GM10248 (cell line): ENCODE measurements around the gene MAOB.
A peak's percentile ranks its signal among the peaks of the same experiment; 100 is the strongest.

ENCODE experiments used
- CTCF ChIA-PET: fragments of 300-600 bp; sonication (Branson Sonifier 250); formaldehyde crosslinking; extraction: SDS; loops from one replicate; lab custom pipeline; 2021; ENCODE audit warnings: antibody characterized with exemption; lab: Yijun Ruan, JAX
- POLR2A ChIA-PET: fragments of 350-650 bp; sonication (Branson Sonifier 250); formaldehyde crosslinking; extraction: SDS; loops from one replicate; lab custom pipeline; 2020; ENCODE audit warnings: antibody characterized with exemption; lab: Yijun Ruan, JAX
- DNase-seq: peaks from one replicate; pipeline ENCODE4 v3.0.0; 2012; ENCODE audit errors: extremely low spot score
- TF ChIP-seq, protein P1 (sequence below): IDR thresholded peaks from 2 replicates; pipeline ENCODE4 v1.5.1; 2012; ENCODE audit warnings: mild to moderate bottlenecking, low read depth; ENCODE audit errors: extremely low read depth, missing control alignments, control extremely low read depth

Gene MAOB

DNA sequence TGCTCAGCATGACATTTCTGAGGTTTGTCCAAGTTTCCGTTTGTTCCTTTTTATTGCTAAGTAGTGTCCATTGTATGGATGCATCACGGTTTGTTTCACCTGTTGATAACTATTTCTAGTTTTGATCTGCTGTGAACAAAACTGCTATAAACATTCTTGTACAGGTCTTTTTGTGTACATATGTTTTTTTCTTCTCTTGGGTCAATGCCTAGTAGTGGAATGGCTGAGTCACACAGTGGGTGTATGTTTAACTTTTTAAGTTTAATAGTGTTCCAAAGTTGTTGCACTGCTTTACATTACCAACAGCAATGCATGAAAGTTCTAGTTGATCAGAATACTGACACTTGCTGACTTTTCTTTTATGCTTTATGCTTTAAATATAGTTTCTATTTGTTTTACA is 76.7 kb downstream of the MAOB start:
- CTCF ChIA-PET, result no interaction called here
- POLR2A ChIA-PET, result no interaction called here
- DNase-seq, result no peak
- TF ChIP-seq, protein P1, sequence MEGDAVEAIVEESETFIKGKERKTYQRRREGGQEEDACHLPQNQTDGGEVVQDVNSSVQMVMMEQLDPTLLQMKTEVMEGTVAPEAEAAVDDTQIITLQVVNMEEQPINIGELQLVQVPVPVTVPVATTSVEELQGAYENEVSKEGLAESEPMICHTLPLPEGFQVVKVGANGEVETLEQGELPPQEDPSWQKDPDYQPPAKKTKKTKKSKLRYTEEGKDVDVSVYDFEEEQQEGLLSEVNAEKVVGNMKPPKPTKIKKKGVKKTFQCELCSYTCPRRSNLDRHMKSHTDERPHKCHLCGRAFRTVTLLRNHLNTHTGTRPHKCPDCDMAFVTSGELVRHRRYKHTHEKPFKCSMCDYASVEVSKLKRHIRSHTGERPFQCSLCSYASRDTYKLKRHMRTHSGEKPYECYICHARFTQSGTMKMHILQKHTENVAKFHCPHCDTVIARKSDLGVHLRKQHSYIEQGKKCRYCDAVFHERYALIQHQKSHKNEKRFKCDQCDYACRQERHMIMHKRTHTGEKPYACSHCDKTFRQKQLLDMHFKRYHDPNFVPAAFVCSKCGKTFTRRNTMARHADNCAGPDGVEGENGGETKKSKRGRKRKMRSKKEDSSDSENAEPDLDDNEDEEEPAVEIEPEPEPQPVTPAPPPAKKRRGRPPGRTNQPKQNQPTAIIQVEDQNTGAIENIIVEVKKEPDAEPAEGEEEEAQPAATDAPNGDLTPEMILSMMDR, result no peak

DNA sequence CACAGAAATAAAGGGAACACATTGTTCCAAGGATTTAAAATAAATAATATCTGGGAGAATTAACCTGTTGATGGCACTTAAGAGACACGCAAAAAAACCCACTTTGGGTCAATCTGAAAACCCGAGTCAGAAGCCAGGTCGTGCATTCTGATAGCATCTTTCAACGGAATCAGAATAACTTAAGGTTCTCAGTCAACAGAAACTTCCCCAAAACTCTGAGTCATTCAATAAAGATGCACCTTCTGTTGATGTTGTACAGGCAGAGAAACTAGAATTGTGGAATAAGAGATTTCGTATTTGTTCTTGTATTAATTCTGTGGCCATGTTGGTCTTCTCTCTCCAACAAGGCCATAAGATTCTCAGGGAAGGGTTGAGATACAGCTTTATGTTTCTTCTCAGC is 78.2 kb downstream of the MAOB start:
- no peak for DNase-seq
- ChIA-PET POLR2A (no interaction called here), CTCF (no interaction called here)
- TF ChIP-seq, protein P1, result no peak

DNA sequence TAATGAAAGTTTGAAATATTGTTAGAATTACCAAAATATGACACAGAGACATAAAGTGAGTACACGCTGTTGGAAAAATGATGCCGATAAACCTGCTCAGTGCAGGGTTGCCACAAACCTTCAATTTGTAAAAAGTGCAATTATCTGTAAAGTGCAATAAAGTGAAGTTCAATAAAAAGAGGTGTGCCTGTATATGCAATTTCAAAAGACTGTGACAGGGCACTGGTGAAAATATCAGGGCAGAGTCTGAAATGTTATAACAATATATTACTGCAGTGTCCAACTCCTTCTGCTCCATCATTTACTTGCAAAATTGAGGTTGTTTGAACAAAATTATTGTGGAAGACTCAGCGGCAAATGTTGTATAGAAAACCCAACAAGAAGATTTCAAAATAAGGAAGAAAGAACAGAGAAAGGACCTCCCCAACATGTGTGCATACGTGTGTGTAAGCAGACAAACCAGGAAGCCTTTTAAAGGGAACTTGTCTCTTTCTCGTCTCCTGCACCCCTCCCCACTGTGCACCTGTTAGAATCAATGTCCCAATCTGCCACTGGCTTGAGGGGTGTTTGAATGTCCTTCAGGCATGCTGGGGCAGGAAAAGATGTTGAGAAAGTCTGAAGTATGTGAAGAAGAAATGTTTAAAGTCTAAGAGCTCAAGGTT is 96.2 kb downstream of the MAOB start:
- TF ChIP-seq, protein P1, result no peak
- ChIA-PET POLR2A (no interaction called here), CTCF (no interaction called here)
- no peak for DNase-seq

DNA sequence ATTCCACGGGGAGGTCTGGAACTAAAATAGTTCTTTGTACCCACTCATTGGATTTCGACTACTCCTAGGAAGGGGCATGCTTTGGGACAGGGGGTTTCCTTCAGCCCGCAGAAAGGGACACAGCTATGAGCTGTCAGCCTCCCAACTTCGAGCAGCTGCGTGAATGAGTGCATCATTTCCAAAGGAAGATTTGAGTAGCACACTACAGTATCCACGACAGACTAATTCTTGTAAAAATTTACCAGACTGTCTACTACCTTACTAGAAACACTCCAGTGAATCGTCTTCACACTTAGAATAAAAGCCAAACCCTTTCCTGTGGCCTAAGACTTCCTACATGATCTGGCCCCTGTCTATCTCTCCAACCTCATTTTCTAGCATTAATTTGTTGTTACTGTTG is 124.2 kb downstream of the MAOB start:
- POLR2A ChIA-PET, result no interaction called here
- CTCF ChIA-PET, result no interaction called here

DNA sequence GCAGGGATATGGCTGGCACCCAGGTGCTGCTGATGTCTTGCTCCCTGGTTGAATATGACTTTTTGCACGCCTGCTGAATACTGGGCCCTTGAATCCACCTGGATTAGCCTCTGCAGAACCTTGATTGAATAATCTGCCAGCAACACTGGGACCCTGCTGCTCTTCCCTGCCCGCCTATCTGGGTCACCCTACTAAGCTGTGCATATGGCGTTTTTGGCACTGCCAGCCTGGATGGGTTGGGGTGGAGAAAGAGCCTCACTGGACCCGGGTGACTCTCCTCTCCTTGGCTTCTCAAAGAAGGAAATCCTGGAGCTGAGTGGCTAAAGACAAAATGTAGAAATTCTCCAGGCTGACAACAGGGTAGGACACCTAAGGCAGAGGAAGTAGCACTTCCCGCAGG is 126.2 kb downstream of the MAOB start:
- CTCF ChIA-PET, result no interaction called here
- DNase-seq, result no peak
- POLR2A ChIA-PET, result no interaction called here
- TF ChIP-seq, protein P1, result no peak

More for the DNA sequence above, 124.2 kb downstream of the MAOB start:
- no peak for DNase-seq
- TF ChIP-seq, protein P1, result no peak

DNA sequence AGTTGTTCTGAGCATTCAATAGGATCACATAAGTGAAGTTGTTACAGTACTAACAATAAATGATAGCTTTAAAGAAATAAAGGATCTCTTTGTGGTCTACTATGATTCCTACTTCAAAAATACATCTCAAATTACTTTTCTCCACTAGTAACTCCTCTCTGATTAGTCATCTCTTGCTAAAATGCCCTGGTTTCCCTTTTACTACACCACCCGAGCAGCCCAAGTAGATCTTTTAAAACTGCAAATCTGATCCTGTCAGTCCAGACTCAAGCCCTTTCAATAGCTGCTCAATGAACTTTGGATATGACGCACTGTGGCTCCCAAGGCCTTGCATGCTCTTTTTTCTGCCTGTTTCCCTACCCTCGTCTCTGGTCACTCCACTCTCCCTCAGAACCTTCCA is 128.6 kb downstream of the MAOB start:
- ChIA-PET CTCF (no interaction called here), POLR2A (no interaction called here)
- TF ChIP-seq, protein P1, result no peak
- no peak for DNase-seq

DNA sequence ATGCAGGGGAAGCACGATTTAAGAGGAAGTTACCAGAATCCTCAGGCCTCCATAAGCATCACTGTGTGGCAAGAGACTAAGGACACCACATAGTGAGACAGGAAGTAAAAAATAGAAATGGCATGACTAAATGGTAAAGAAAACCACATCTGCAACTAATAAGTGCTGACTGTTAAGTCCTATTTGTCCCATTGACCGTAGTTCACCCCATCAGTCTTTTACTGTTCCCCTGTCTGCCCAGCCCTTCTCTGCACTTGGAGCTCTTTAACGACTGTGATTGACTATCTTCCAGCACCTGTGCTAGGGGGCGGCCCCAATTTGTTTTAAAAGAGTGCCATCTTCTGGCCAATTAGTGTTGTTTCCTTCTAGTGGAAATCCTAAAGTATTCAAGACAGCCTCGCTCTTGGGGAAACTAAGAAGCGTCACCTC is 132.0 kb downstream of the MAOB start:
- TF ChIP-seq, protein P1, result peak; percentile 38
- DNase-seq, result peak; percentile 28
- ChIA-PET POLR2A (no interaction called here), CTCF (interaction anchor here (0.7 to 1.6 kb wide), 5 partner anchors 10 to 1971 kb away, joined by 3 to 6 read pairs (median 4); no protein-coding TSS in a partner anchor)
